Lower leg skin (tissue), 4 donors: Measurements from ENCODE around the gene UMAD1. TPM values are rescaled to one million over a fixed set of nuclear protein-coding genes. Genes with fewer than 3 reads are reported as not detected.

Source experiments
- DNase-seq, 2 donors: peaks; one replicate each; pipeline ENCODE4 v3.0.0-alpha.2; 2019; ENCODE audit warnings: low spot score in 2 of 2
- H3K4me3 ChIP-seq: fragments of 200-600 bp; sonication (generic); 2 replicates; pipeline ENCODE4 v1.5.1; 2017; ENCODE audit warnings: mild to moderate bottlenecking, low read depth; ENCODE audit not compliant: poor library complexity, severe bottlenecking
- POLR2A ChIP-seq, 2 donors: fragments of 450-650 bp; IDR thresholded peaks; one replicate each; pipeline ENCODE4 v1.6.1; 2016 to 2017; ENCODE audit warnings: antibody characterized with exemption in 2 of 2, mild to moderate bottlenecking in 1 of 2, moderate library complexity in 1 of 2
- WGBS, 2 donors: methylation state at CpG; one replicate each; pipeline ENCODE4 v1.1.5; 2018; 5-methylcytosine and 5-hydroxymethylcytosine counted together
- intact Hi-C: fragments of 100-400 bp; cut with DNase I; formaldehyde crosslinking; loops from one replicate; pipeline ENCODE4 v1.15.0; 2023; ENCODE audit warnings: low total_unique reads
- total RNA-seq, 4 donors: library from RNA; depleted of rRNA; stranded (reverse); fragments of >200 nt; gene quantifications; one replicate each; pipeline ENCODE4 v1.1.0, GENCODE V29; 2016
- TF ChIP-seq, protein P1 (sequence below), 3 donors: fragments of 450-650 bp; IDR thresholded peaks; one replicate each; pipeline ENCODE4 v1.5.1; 2016; ENCODE audit warnings: antibody characterized with exemption in 3 of 3, mild to moderate bottlenecking in 3 of 3, moderate library complexity in 2 of 3

The UMAD1 gene
- total RNA-seq, 4 donors from 2014 or later, result 12.3 to 26.1 (median 13.2) TPM

DNA sequence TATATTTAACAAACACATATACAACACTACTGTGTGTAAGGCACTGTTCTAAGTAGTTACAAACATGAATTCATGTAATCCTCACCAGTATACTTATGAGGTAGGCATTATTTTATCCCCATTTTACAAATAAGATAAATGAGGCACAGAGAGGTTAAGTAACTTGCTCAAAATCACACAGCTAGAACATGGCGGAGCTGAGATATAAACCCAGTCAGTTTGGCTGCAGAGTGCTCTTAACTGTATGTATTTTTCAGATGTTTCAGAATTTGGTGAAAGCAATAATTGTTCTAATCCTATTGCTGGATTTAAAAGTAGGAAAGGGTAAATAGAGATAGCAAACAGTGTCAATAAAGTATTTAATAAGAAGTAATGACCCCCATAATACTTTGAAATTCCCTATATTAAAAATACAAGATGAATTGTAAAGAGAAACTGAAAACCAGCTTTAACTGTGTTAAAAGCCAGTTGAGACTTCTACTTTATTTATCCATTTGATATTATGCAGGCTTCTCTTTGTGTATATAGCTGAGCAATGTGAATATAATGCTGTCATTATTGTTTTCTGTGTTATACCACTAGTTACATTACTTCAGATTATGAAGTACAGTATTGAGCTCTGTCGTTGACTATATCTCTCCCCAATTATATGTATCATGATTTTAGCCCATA lies 110.2 kb downstream of the UMAD1 start:
- TF ChIP-seq, protein P1, sequence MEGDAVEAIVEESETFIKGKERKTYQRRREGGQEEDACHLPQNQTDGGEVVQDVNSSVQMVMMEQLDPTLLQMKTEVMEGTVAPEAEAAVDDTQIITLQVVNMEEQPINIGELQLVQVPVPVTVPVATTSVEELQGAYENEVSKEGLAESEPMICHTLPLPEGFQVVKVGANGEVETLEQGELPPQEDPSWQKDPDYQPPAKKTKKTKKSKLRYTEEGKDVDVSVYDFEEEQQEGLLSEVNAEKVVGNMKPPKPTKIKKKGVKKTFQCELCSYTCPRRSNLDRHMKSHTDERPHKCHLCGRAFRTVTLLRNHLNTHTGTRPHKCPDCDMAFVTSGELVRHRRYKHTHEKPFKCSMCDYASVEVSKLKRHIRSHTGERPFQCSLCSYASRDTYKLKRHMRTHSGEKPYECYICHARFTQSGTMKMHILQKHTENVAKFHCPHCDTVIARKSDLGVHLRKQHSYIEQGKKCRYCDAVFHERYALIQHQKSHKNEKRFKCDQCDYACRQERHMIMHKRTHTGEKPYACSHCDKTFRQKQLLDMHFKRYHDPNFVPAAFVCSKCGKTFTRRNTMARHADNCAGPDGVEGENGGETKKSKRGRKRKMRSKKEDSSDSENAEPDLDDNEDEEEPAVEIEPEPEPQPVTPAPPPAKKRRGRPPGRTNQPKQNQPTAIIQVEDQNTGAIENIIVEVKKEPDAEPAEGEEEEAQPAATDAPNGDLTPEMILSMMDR (IDR thresholded peaks at IDR 0.05), result no peak
- no peak for TF ChIP-seq POLR2A (IDR thresholded peaks at IDR 0.05)
- no peak overlapping the region for H3K4me3 ChIP-seq
- no peak for DNase-seq
- intact Hi-C loops, result loop anchor here (10.0 kb wide), 1 partner anchor 66 kb away; no protein-coding TSS in a partner anchor
- 91 to 93% methylated on average over 2 of the region's 2 CpGs for WGBS, 2 donors

GRCh38 chr7:7751243-7752092 lies 110.9 kb downstream of the UMAD1 start:
- no peak for TF ChIP-seq POLR2A (IDR thresholded peaks at IDR 0.05)
- TF ChIP-seq, protein P1 (IDR thresholded peaks at IDR 0.05), result no peak
- no peak for DNase-seq
- intact Hi-C loops, result loop anchor here (10.0 kb wide), 1 partner anchor 67 kb away; no protein-coding TSS in a partner anchor
- 91 to 93% methylated on average over 3 of the region's 3 CpGs for WGBS, 2 donors
- H3K4me3 ChIP-seq, result no peak overlapping the region

DNA sequence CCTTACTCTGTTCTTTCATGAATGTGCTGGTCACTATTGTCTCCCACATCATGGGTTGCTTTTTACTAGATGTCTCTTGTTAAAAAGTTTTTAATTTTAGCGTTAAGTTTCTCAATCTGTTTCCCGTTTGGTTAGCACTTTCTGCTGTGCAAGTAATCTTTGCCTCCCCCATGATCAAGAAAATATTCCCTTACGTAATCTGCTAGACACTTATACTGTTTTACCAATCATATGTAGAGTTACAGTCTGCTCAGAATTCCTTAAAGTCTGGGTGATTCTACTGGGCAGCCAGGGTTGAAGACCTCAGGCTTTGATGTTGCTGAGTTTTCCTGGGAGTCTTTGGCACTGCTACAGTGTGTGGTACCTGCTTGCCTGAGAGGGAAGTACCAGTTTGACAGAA lies 116.0 kb downstream of the UMAD1 start:
- WGBS, 2 donors, result 83 to 88% methylated on average over 3 of the region's 3 CpGs
- DNase-seq, result no peak
- no peak overlapping the region for H3K4me3 ChIP-seq
- intact Hi-C loops, result loop anchor here (10.0 kb wide), 1 partner anchor 72 kb away; no protein-coding TSS in a partner anchor
- TF ChIP-seq, protein P1 (IDR thresholded peaks at IDR 0.05), result no peak
- no peak for TF ChIP-seq POLR2A (IDR thresholded peaks at IDR 0.05)

DNA sequence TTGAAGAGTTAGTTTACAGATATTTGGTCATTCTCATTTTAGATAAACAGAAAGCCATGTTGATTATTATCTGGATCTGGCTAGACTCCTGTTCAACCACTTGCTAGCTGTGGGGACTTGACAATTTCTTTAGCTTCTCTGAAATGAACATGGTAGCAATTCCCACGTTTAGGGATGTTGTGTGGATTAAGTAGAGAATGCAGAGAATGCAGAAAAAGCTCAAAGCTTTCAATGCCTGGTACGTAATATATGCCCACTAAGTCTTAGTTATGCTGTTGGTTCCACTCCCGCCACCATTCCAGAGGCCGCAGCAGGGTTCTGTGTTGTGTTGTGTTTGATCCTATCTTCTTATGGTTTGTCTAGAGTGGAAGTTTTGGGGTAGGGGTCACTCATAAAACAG lies 117.0 kb downstream of the UMAD1 start:
- WGBS, 2 donors, result 70 to 87% methylated on average over 4 of the region's 4 CpGs
- no peak for DNase-seq
- H3K4me3 ChIP-seq, result no peak overlapping the region
- intact Hi-C loops, result loop anchor here (10.0 kb wide), 1 partner anchor 73 kb away; no protein-coding TSS in a partner anchor
- TF ChIP-seq, protein P1 (IDR thresholded peaks at IDR 0.05), result no peak
- no peak for TF ChIP-seq POLR2A (IDR thresholded peaks at IDR 0.05)

DNA sequence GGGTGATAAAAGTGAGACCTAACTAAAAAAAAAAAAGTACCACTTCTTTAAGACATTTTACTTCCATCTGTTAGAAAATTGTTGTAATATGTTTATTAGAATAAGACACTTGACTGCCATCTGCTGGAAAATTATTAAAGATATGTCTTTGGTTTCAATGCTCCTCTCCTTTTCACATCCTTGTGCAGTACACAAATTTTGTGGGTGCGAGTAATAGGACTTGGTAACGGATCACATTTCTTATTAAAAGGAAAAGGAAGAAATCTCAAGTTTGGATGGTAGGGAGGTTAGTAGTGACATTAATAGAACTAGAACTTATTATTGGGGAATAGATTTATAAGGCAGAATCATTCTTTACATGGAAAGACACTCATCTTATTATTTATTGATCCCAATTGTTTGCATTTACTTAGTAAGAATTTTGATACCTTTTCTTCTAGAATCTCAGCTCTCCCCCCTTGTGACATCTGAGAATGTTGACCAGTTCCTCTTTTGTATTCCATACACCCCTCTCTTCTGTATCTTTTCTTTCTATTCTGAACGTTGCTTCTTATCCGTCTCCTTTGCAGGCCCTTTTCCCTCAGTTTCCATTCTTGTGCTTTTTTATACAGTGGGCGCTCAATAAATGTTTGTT lies 120.9 kb downstream of the UMAD1 start:
- H3K4me3 ChIP-seq, result peak overlapping the region; percentile 7
- 19 to 21% methylated on average over 5 of the region's 5 CpGs for WGBS, 2 donors

More for the DNA sequence above, 120.9 kb downstream of the UMAD1 start:
- TF ChIP-seq, protein P1 (IDR thresholded peaks at IDR 0.05), result no peak
- TF ChIP-seq POLR2A (IDR thresholded peaks at IDR 0.05), result no peak
- DNase-seq, result no peak
- intact Hi-C loops, result no loop called here
